Endothelial cell of umbilical vein (primary cell): Measurements from ENCODE around the gene APC2. TPM values are rescaled to one million over a fixed set of nuclear protein-coding genes. Genes with fewer than 3 reads are reported as not detected.

ENCODE experiments used
- BruUV-seq: library from RNA; stranded (reverse); fragments of 400-500 nt; replicated peaks from 2 replicates; lab custom pipeline; 2021; lab: Mats Ljungman, UMichigan
- CTCF ChIA-PET: fragments of 300-600, 350-600 bp; sonication (Branson Sonifier 250); formaldehyde crosslinking; loops from one replicate; lab custom pipeline; 2021; ENCODE audit warnings: antibody characterized with exemption, inconsistent platforms; lab: Charles Lee
- POLR2A ChIA-PET: fragments of 300-600, 350-600 bp; sonication (Branson Sonifier 250); formaldehyde crosslinking; loops from one replicate; lab custom pipeline; 2021; ENCODE audit warnings: antibody characterized with exemption, inconsistent platforms; lab: Charles Lee
- DNase-seq: peaks from one replicate; pipeline ENCODE4 v3.0.0-alpha.2; 2011; ENCODE audit warnings: low read depth, low spot score
- FAIRE-seq: peaks from 2 replicates; lab custom pipeline; 2011; peaks lifted over from hg19 to GRCh38; lab: Jason Lieb, UNC
- H2AFZ ChIP-seq: 2 replicates; pipeline ENCODE4 v1.6.0; 2012; ENCODE audit warnings: low read depth, low read length, control low read depth, inconsistent platforms
- H3K27ac ChIP-seq: 2 replicates; pipeline ENCODE4 v1.5.1; 2011; ENCODE audit warnings: low read depth, mild to moderate bottlenecking, control low read depth, low read length, moderate library complexity; ENCODE audit not compliant: insufficient read depth
- H3K27me3 ChIP-seq, 2 experiments: 2 replicates each; pipeline versions ENCODE4 v1.6.0 to v1.6.1; 2011; ENCODE audit warnings: low read length in 2 of 2, mixed read lengths in 1 of 2; ENCODE audit not compliant: control insufficient read depth in 2 of 2, insufficient read depth in 2 of 2
- H3K36me3 ChIP-seq, 2 experiments: 2 replicates in 1 of 2; 3 replicates in 1 of 2; pipeline ENCODE4 v1.5.1; 2011; ENCODE audit warnings: low read length in 2 of 2, mild to moderate bottlenecking in 1 of 2, moderate library complexity in 1 of 2; ENCODE audit not compliant: control insufficient read depth in 2 of 2, insufficient read depth in 2 of 2; ENCODE audit errors: extremely low read depth in 1 of 2
- H3K4me1 ChIP-seq: 3 replicates; pipeline ENCODE4 v1.5.1; 2011; ENCODE audit warnings: mild to moderate bottlenecking, low read length; ENCODE audit not compliant: control insufficient read depth, insufficient read depth; ENCODE audit errors: extremely low read depth
- H3K4me2 ChIP-seq: 2 replicates; pipeline ENCODE4 v1.6.1; 2011; ENCODE audit warnings: low read length, control low read depth, mixed read lengths; ENCODE audit not compliant: insufficient read depth
- H3K4me3 ChIP-seq, 3 experiments: fragments of 200-600 bp in 1 of 3; sonication (generic), shearing (Covaris generic) in 1 of 3; replicated peaks in 1 of 3; 2 replicates each; pipeline ENCODE4 v1.5.1; 2011 to 2016; ENCODE audit warnings: control low read depth in 3 of 3, low read length in 3 of 3, mild to moderate bottlenecking in 2 of 3, inconsistent platforms in 1 of 3, low read depth in 1 of 3, moderate library complexity in 1 of 3; ENCODE audit not compliant: insufficient read depth in 1 of 3
- H3K79me2 ChIP-seq: 2 replicates; pipeline ENCODE4 v1.6.0; 2012; ENCODE audit warnings: low read length, inconsistent platforms; ENCODE audit not compliant: control insufficient read depth, insufficient read depth
- H3K9ac ChIP-seq: replicated peaks from 2 replicates; pipeline ENCODE3; 2011; ENCODE audit warnings: low read length, control low read depth; ENCODE audit not compliant: insufficient read depth; ENCODE audit errors: extremely low read depth
- H3K9me1 ChIP-seq: replicated peaks from 3 replicates; pipeline ENCODE4 v1.6.0; 2011; ENCODE audit warnings: mild to moderate bottlenecking, low read length; ENCODE audit not compliant: control insufficient read depth, insufficient read depth; ENCODE audit errors: extremely low read depth
- H3K9me3 ChIP-seq: replicated peaks from 2 replicates; pipeline ENCODE4 v1.5.1; 2012; ENCODE audit warnings: low read length, inconsistent platforms; ENCODE audit not compliant: control insufficient read depth, insufficient read depth
- H4K20me1 ChIP-seq: replicated peaks from 2 replicates; pipeline ENCODE3; 2011; ENCODE audit warnings: mild to moderate bottlenecking, low read length; ENCODE audit not compliant: control insufficient read depth, insufficient read depth; ENCODE audit errors: extremely low read depth
- EZH2 ChIP-seq: IDR thresholded peaks from 2 replicates; pipeline ENCODE4 v1.6.1; 2012; ENCODE audit warnings: borderline replicate concordance, low read depth, mild to moderate bottlenecking, moderate library complexity, low read length, inconsistent platforms; ENCODE audit not compliant: severe bottlenecking
- FOS ChIP-seq: IDR thresholded peaks from 2 replicates; pipeline ENCODE4 v1.6.1; 2011; ENCODE audit warnings: mild to moderate bottlenecking, low read length, moderate library complexity, borderline replicate concordance; ENCODE audit not compliant: insufficient read depth
- GATA2 ChIP-seq: IDR thresholded peaks from 2 replicates; pipeline ENCODE4 v1.7.0; 2011; ENCODE audit warnings: low read depth, mild to moderate bottlenecking, moderate library complexity, mixed read lengths, low read length; ENCODE audit not compliant: insufficient read length, insufficient read depth
- JUN ChIP-seq: IDR thresholded peaks from 2 replicates; pipeline ENCODE4 v1.6.1; 2011; ENCODE audit warnings: borderline replicate concordance, low read depth; ENCODE audit not compliant: insufficient read length, insufficient read depth
- MYC ChIP-seq: IDR thresholded peaks from one replicate; pipeline ENCODE4 v1.6.1; 2011; ENCODE audit warnings: mild to moderate bottlenecking, low read depth, low read length
- POLR2A ChIP-seq: IDR thresholded peaks from 2 replicates; pipeline ENCODE4 v1.6.1; 2012; ENCODE audit warnings: low read depth, mild to moderate bottlenecking, control low read depth, low read length
- POLR2AphosphoS5 ChIP-seq: IDR thresholded peaks from 2 replicates; pipeline ENCODE4 v1.6.1; 2012; ENCODE audit warnings: low read depth, mild to moderate bottlenecking, control low read depth, low read length, moderate library complexity; ENCODE audit not compliant: insufficient read depth
- dilution Hi-C: fragments of 300-500 bp; cut with MboI; formaldehyde crosslinking; loops from one replicate; pipeline ENCODE4 v1.15.0; 2019; ENCODE audit warnings: low sequenced_read_pairs; ENCODE audit not compliant: extremely low pct_ligation_motif_present
- intact Hi-C: fragments of 100-400 bp; cut with micrococcal nuclease; formaldehyde crosslinking; loops from one replicate; pipeline ENCODE4 v1.10.0; 2022
- polyA plus RNA-seq, 4 experiments: library from polyadenylated mRNA; depleted of rRNA in 3 of 4; stranded (reverse) in 3 of 4; unstranded in 1 of 4; fragments of >200 nt; gene quantifications; 2 replicates each; pipeline versions ENCODE4 v1.2.1 to v1.2.3, GENCODE V29; 2011 to 2012; ENCODE audit warnings: missing spikeins in 1 of 4
- total RNA-seq: library from RNA; stranded (reverse); gene quantifications from 2 replicates; pipeline ENCODE4 v1.2.3, GENCODE V29; 2021
- TF ChIP-seq, protein P1 (sequence below): IDR thresholded peaks from 2 replicates; pipeline ENCODE4 v1.6.1; 2011; ENCODE audit not compliant: insufficient read depth, insufficient read length
- TF ChIP-seq, protein P2 (sequence below), 2 donors: IDR thresholded peaks; 1 replicate in 1 of 2; 2 replicates in 1 of 2; pipeline ENCODE4 v1.5.1; 2011; ENCODE audit warnings: low read length in 2 of 2, mild to moderate bottlenecking in 2 of 2, moderate library complexity in 2 of 2, control low read depth in 1 of 2, inconsistent platforms in 1 of 2, low read depth in 1 of 2; ENCODE audit not compliant: insufficient read depth in 1 of 2; ENCODE audit errors: extremely low read depth in 1 of 2

Gene APC2
- total and polyA plus RNA-seq, 2 donors (not counting 3 experiments of a cell fraction or from before 2014, with no cell fraction given): 0.01 to 0.04 TPM

DNA sequence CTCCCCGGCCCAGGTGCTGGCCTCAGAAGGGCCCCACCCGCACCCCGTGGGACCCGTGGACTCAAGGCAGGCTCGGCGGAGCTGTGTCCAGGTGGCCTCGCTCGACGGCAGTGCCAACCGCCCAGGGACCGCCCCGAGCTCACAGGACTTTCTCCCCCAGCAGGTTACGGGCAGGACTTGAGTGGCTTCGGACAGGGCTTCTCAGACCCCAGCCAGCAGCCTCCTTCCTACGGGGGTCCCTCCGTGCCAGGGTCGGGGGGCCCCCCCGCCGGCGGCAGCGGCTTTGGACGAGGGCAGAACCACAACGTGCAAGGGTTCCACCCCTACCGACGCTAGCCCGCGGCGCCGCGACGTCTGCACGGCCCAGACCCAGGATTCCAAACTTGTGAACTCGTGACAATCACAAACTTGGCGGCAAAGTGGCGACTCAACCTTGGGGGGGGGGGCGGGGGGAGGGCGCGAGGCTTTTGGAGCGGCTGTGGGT is 15.3 kb upstream of the APC2 start:
- dilution Hi-C loops (no loop called here), intact Hi-C loops (no loop called here)
- CTCF ChIA-PET: no interaction called here
- DNase-seq (no peak), FAIRE-seq (no peak)
- no peak overlapping the region for H3K9ac ChIP-seq
- no peak overlapping the region for H2AFZ ChIP-seq
- no peaks in the 10 kb centered on the region for H3K9me1 ChIP-seq
- BruUV-seq: no TSS peak
- H3K9me3 ChIP-seq: no peaks in the 10 kb centered on the region
- TF ChIP-seq EZH2 (no peak), GATA2 (no peak), FOS (no peak)
- TF ChIP-seq, protein P1, sequence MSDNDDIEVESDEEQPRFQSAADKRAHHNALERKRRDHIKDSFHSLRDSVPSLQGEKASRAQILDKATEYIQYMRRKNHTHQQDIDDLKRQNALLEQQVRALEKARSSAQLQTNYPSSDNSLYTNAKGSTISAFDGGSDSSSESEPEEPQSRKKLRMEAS: no peak
- H3K4me3 ChIP-seq: no peak overlapping the region
- POLR2A ChIA-PET: no interaction called here
- H4K20me1 ChIP-seq: no peaks in the 10 kb centered on the region
- H3K4me2 ChIP-seq: no peak overlapping the region
- no peaks in the 10 kb centered on the region for H3K27me3 ChIP-seq
- H3K27ac ChIP-seq: no peak overlapping the region
- H3K4me1 ChIP-seq: peaks cover 2% of the 10 kb centered on the region
- peaks cover 0 to 41% of the 10 kb centered on the region in 2 experiments for H3K36me3 ChIP-seq
- H3K79me2 ChIP-seq: peaks cover 14% of the 10 kb centered on the region

DNA sequence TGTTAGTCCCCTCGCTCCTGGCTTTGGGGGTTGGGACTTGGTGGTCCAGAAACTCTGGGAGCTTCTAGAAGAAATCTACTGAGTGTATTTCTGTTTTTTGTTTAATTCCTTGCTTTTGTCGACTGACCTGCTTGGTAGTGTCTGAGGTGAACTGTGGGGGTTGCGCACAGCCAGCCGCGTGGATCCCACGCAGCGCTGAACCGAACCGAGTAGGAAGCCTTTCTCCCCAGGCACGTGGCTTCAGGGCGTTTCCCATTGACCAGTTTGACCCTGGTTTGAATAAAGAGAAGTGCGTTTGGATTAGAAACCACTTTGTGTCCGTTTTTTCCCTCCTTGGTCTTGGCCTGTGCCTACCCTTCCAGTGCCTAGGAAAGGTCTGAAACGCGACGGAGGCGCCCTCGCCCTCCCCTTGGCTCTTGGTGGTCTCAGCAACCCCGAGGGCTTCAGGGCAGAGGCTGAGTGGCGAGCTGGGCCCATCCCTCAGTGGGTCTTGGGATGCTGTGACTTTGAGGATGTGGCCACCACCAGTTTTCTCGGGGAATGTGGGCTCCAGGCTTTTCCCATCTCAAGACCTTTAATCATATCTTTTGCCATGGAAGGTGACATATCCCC is 14.4 kb upstream of the APC2 start:
- dilution Hi-C loops (no loop called here), intact Hi-C loops (no loop called here)
- H3K4me1 ChIP-seq: peaks cover 6% of the 10 kb centered on the region
- no peak for FAIRE-seq
- H3K27ac ChIP-seq: no peak overlapping the region
- H3K9me1 ChIP-seq: no peaks in the 10 kb centered on the region
- no peaks in the 10 kb centered on the region for H4K20me1 ChIP-seq
- H3K79me2 ChIP-seq: peaks cover 22% of the 10 kb centered on the region
- CTCF ChIA-PET: no interaction called here
- peaks cover 0 to 39% of the 10 kb centered on the region in 2 experiments for H3K36me3 ChIP-seq
- no peak for DNase-seq
- no peaks in the 10 kb centered on the region for H3K9me3 ChIP-seq
- H3K4me2 ChIP-seq: no peak overlapping the region
- BruUV-seq: no TSS peak
- TF ChIP-seq POLR2A: no peak
- no peak for TF ChIP-seq MYC
- TF ChIP-seq, protein P1: no peak
- TF ChIP-seq GATA2: no peak
- no peak for TF ChIP-seq FOS
- TF ChIP-seq EZH2: no peak
- TF ChIP-seq, protein P2, sequence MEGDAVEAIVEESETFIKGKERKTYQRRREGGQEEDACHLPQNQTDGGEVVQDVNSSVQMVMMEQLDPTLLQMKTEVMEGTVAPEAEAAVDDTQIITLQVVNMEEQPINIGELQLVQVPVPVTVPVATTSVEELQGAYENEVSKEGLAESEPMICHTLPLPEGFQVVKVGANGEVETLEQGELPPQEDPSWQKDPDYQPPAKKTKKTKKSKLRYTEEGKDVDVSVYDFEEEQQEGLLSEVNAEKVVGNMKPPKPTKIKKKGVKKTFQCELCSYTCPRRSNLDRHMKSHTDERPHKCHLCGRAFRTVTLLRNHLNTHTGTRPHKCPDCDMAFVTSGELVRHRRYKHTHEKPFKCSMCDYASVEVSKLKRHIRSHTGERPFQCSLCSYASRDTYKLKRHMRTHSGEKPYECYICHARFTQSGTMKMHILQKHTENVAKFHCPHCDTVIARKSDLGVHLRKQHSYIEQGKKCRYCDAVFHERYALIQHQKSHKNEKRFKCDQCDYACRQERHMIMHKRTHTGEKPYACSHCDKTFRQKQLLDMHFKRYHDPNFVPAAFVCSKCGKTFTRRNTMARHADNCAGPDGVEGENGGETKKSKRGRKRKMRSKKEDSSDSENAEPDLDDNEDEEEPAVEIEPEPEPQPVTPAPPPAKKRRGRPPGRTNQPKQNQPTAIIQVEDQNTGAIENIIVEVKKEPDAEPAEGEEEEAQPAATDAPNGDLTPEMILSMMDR (IDR thresholded peaks at IDR 0.05; ENCODE audit: extremely low read depth in 1 of 2, insufficient read depth in 1 of 2, low read depth in 1 of 2, low read length in 2 of 2): no peak
- TF ChIP-seq POLR2AphosphoS5: no peak
- no peak for TF ChIP-seq JUN
- H3K27me3 ChIP-seq: no peaks in the 10 kb centered on the region
- no peak overlapping the region for H3K4me3 ChIP-seq
- POLR2A ChIA-PET: no interaction called here
- no peak overlapping the region for H2AFZ ChIP-seq
- H3K9ac ChIP-seq: no peak overlapping the region
